Pancreas (tissue), 10 donors: ENCODE data around the gene CCDC192. TPM values are rescaled to one million over a fixed set of nuclear protein-coding genes. Genes with fewer than 3 reads are reported as not detected.

Source experiments
- ATAC-seq, 4 donors: fragments of 200-7000 bp; cut with Tn5 transposase; one replicate each; pipeline versions ENCODE4 v1.8.0 to v1.9.1; 2020; ENCODE audit warnings: mild to moderate bottlenecking in 4 of 4, moderate library complexity in 4 of 4
- DNase-seq, 6 donors: peaks; one replicate each; pipeline ENCODE4 v3.0.0-alpha.2; 2020
- FAIRE-seq: peaks from 2 replicates; lab custom pipeline; 2012; peaks lifted over from hg19 to GRCh38; lab: Jason Lieb, UNC
- H3K27ac ChIP-seq, 4 donors: fragments of 200-600 bp; sonication (generic); 1 replicate in 3 of 4; 2 replicates in 1 of 4; pipeline versions ENCODE4 v1.5.0 to v1.8.0; 2020
- H3K27me3 ChIP-seq, 4 donors: fragments of 200-600 bp; one replicate each; pipeline ENCODE4 v1.8.0; 2021
- H3K36me3 ChIP-seq, 3 donors: fragments of 200-600 bp; sonication (generic) in 1 of 3; one replicate each; pipeline versions ENCODE4 v1.5.0 to v1.8.0; 2020 to 2021
- H3K4me1 ChIP-seq, 3 donors: fragments of 200-600 bp; one replicate each; pipeline ENCODE4 v1.8.0; 2021
- H3K4me3 ChIP-seq, 4 donors: fragments of 200-600 bp; sonication (generic) in 2 of 4; one replicate each; pipeline versions ENCODE4 v1.5.0 to v1.8.0; 2020 to 2021
- H3K9me3 ChIP-seq, 4 donors: fragments of 200-600 bp; one replicate each; pipeline ENCODE4 v1.8.0; 2021
- CTCF ChIP-seq, 4 donors: fragments of 200-600 bp; sonication (generic) in 3 of 4; IDR thresholded peaks; one replicate each; pipeline versions ENCODE4 v1.5.0 to v1.8.0; 2021; ENCODE audit warnings: antibody characterized with exemption in 4 of 4
- WGBS, 2 donors: extraction: QIAGEN DNeasy Blood & Tissue Kit; methylation state at CpG; one replicate each; pipeline ENCODE4 v1.1.7; 2013; 5-methylcytosine and 5-hydroxymethylcytosine counted together
- intact Hi-C, 3 donors: fragments of 100-400 bp; cut with DNase I; formaldehyde crosslinking; loops; one replicate each; pipeline versions ENCODE4 v1.11.1 to v1.14.2; 2022
- polyA plus RNA-seq, 2 donors: library from polyadenylated mRNA; stranded (reverse); fragments of 200-250 nt; gene quantifications; one replicate each; pipeline ENCODE4 v1.2.3, GENCODE V29; 2013
- total RNA-seq, 6 donors: library from RNA; stranded (reverse); fragmentation: NEBNext Ultra II Directional in 4 of 6; extraction: Animal tissue kit (Norgen Biotek cat#: 25700) in 4 of 6; gene quantifications; one replicate each; pipeline versions ENCODE4 v1.2.1 to v1.2.4, GENCODE V29; 2021 to 2023
- donor health status: healthy with polysubstance abuse.
- donor health status: DM: no; HTN: no; CAD: no; lungs with moderate emphysema.
- donor health status: DM: no; HTN: no; CAD: no.
- donor health status: control.
- donor health status: control.
- donor health status: Bipolar disorder and iron deficiency.
- donor health status: DM: yes; HTN: yes; CAD: no.
- donor health status: DM: no; HTN: no; CAD: no.
- donor health status: DM: no; HTN: no; CAD: no.
- donor health status: DM: yes; HTN: yes; CAD: no.

CCDC192 gene
- total and polyA plus RNA-seq, 8 donors = not detected

- H3K27me3 ChIP-seq = no peaks in the 10 kb centered on the region
- H3K4me1 ChIP-seq = peaks cover 8 to 27% (median 25%) of the 10 kb centered on the region in 3 donors
- DNase-seq = no peak
- no peaks in the 10 kb centered on the region for H3K36me3 ChIP-seq
- ATAC-seq = no peak
- H3K27ac ChIP-seq = no peak overlapping the region
- no peak for FAIRE-seq
- TF ChIP-seq CTCF (IDR thresholded peaks at IDR 0.05) = no peak
- no peaks in the 10 kb centered on the region for H3K9me3 ChIP-seq
- intact Hi-C loops = no loop called here
- WGBS, 2 donors = 85 to 88% methylated on average over 4 of the region's 4 CpGs
- H3K4me3 ChIP-seq = no peak overlapping the region
Measured at GRCh38 chr5:127981498-127981897, 278.3 kb downstream of the CCDC192 start.

- no peak overlapping the region for H3K4me3 ChIP-seq
- H3K4me1 ChIP-seq = peaks cover 0 to 4% (median 0%) of the 10 kb centered on the region in 3 donors
- no peak for DNase-seq
- H3K9me3 ChIP-seq = no peaks in the 10 kb centered on the region
- ATAC-seq = no peak
- no peak for TF ChIP-seq CTCF (IDR thresholded peaks at IDR 0.05)
- no peak for FAIRE-seq
- no peak overlapping the region for H3K27ac ChIP-seq
- 96 to 97% methylated on average over 7 of the region's 7 CpGs for WGBS, 2 donors
- intact Hi-C loops = no loop called here
- no peaks in the 10 kb centered on the region for H3K36me3 ChIP-seq
- H3K27me3 ChIP-seq = no peaks in the 10 kb centered on the region
Measured at GRCh38 chr5:127985811-127986325, 282.7 kb downstream of the CCDC192 start.

- H3K36me3 ChIP-seq = no peaks in the 10 kb centered on the region
- no peak overlapping the region for H3K4me3 ChIP-seq
- ATAC-seq (peak in 1 of 4 donors; percentile 21), DNase-seq (no peak), FAIRE-seq (no peak)
- H3K27ac ChIP-seq = no peak overlapping the region
- intact Hi-C loops = no loop called here
- no peaks in the 10 kb centered on the region for H3K4me1 ChIP-seq
- 97 to 98% methylated on average over 2 of the region's 2 CpGs for WGBS, 2 donors
- H3K9me3 ChIP-seq = no peaks in the 10 kb centered on the region
- no peak for TF ChIP-seq CTCF (IDR thresholded peaks at IDR 0.05)
- H3K27me3 ChIP-seq = no peaks in the 10 kb centered on the region
Measured at GRCh38 chr5:127987354-127988145, 284.4 kb downstream of the CCDC192 start.

- no peak for FAIRE-seq
- ATAC-seq = peak in 2 of 4 donors; percentile 34 to 51
- intact Hi-C loops = no loop called here
Measured at GRCh38 chr5:127988146-127988760, 285.1 kb downstream of the CCDC192 start.

More at GRCh38 chr5:127988146-127988760, 285.1 kb downstream of the CCDC192 start:
- Histone ChIP-seq H3K4me3 (no peak overlapping the region), H3K4me1 (no peaks in the 10 kb centered on the region), H3K9me3 (no peaks in the 10 kb centered on the region), H3K36me3 (no peaks in the 10 kb centered on the region), H3K27me3 (no peaks in the 10 kb centered on the region), H3K27ac (no peak overlapping the region)
- no peak for DNase-seq
- no peak for TF ChIP-seq CTCF (IDR thresholded peaks at IDR 0.05)

Other genes with a start within 250 kb of the CCDC192 start
- 10 to 100 TPM; 25.7 to 46.7 (median 36.6) TPM for gene PRRC1, start 185.8 kb upstream of the CCDC192 start, total RNA-seq
- 10 to 100 TPM; 17.7 to 19.4 TPM for gene PRRC1, start 185.8 kb upstream of the CCDC192 start, polyA plus RNA-seq
- gene CTXN3, start 54.3 kb upstream of the CCDC192 start, total RNA-seq = not detected
- not detected for gene CTXN3, start 54.3 kb upstream of the CCDC192 start, polyA plus RNA-seq